PC-9 (cell line): ENCODE data around the gene MST1. TPM values are rescaled to one million over a fixed set of nuclear protein-coding genes. Genes with fewer than 3 reads are reported as not detected.

Experiments used
- BruUV-seq: library from RNA; stranded (reverse); fragments of 400-500 nt; replicated peaks from 2 replicates; lab custom pipeline; 2021; lab: Mats Ljungman, UMichigan
- CTCF ChIA-PET: fragments of 300-600 bp; sonication (Branson Sonifier 250); formaldehyde crosslinking; loops from one replicate; lab custom pipeline; 2022; ENCODE audit warnings: antibody characterized with exemption; lab: Charles Lee
- POLR2A ChIA-PET: fragments of 300-600 bp; sonication (Branson Sonifier 250); formaldehyde crosslinking; loops from one replicate; lab custom pipeline; 2022; ENCODE audit warnings: antibody characterized with exemption; ENCODE audit not compliant: unreplicated experiment; lab: Charles Lee
- DNase-seq, 2 experiments: peaks; one replicate each; pipeline versions ENCODE4 v3.0.0 to v3.0.0-alpha.2; 2015 to 2022; ENCODE audit warnings: mixed read lengths in 1 of 2
- H2AFZ ChIP-seq: fragments of 200-600 bp; sonication (generic); 2 replicates; pipeline ENCODE4 v1.8.1; 2017; ENCODE audit warnings: antibody characterized with exemption
- H3F3A ChIP-seq: fragments of 200-600 bp; sonication (generic); 2 replicates; pipeline ENCODE4 v1.8.1; 2017; ENCODE audit warnings: antibody characterized with exemption, mild to moderate bottlenecking, low read depth; ENCODE audit not compliant: insufficient read depth
- H3K27ac ChIP-seq: fragments of 200-600 bp; sonication (generic); 2 replicates; pipeline ENCODE4 v1.6.1; 2016; ENCODE audit warnings: mixed run types
- H3K27me3 ChIP-seq: fragments of 200-600 bp; sonication (generic); 2 replicates; pipeline ENCODE4 v1.6.1; 2016; ENCODE audit warnings: low read depth, mixed run types; ENCODE audit not compliant: insufficient read depth
- H3K36me3 ChIP-seq: fragments of 200-600 bp; sonication (generic); 2 replicates; pipeline ENCODE4 v1.6.1; 2016; ENCODE audit warnings: low read depth, mixed run types
- H3K4me1 ChIP-seq: fragments of 200-600 bp; sonication (generic); replicated peaks from 2 replicates; pipeline ENCODE4 v1.6.1; 2016; ENCODE audit warnings: mixed run types; ENCODE audit not compliant: insufficient read depth
- H3K4me2 ChIP-seq: fragments of 200-600 bp; sonication (generic); 2 replicates; pipeline ENCODE4 v1.6.1; 2017; ENCODE audit warnings: mixed run types
- H3K4me3 ChIP-seq: fragments of 200-600 bp; sonication (generic); 2 replicates; pipeline ENCODE4 v1.6.1; 2016; ENCODE audit warnings: mixed run types
- H3K79me2 ChIP-seq: fragments of 200-600 bp; sonication (generic); 2 replicates; pipeline ENCODE4 v1.6.1; 2017; ENCODE audit warnings: low read depth, mixed run types
- H3K9me2 ChIP-seq: fragments of 200-600 bp; sonication (generic); 2 replicates; pipeline ENCODE4 v1.8.1; 2017; ENCODE audit warnings: mild to moderate bottlenecking; ENCODE audit not compliant: insufficient read depth
- H3K9me3 ChIP-seq: fragments of 200-600 bp; sonication (generic); 2 replicates; pipeline ENCODE4 v1.8.1; 2016; ENCODE audit warnings: low read depth; ENCODE audit not compliant: insufficient read depth
- H4K20me1 ChIP-seq: fragments of 200-600 bp; sonication (generic); 2 replicates; pipeline ENCODE4 v1.8.1; 2017; ENCODE audit not compliant: insufficient read depth
- CTCF ChIP-seq: fragments of 200-600 bp; sonication (generic); conservative IDR thresholded peaks from 2 replicates; pipeline ENCODE4 v1.6.1; 2017; ENCODE audit warnings: mixed run types, antibody characterized with exemption, mild to moderate bottlenecking, moderate library complexity
- EZH2 ChIP-seq: fragments of 200-600 bp; sonication (generic); IDR thresholded peaks from 2 replicates; pipeline ENCODE4 v1.8.0; 2017; ENCODE audit warnings: antibody characterized with exemption, low read depth
- intact Hi-C: fragments of 100-400 bp; cut with micrococcal nuclease; formaldehyde crosslinking; loops from one replicate; pipeline ENCODE4 v1.10.0; 2022; ENCODE audit not compliant: unreplicated experiment
- total RNA-seq: library from RNA; stranded (reverse); gene quantifications from 2 replicates; pipeline ENCODE4 v1.2.3, GENCODE V29; 2021

MST1 gene
- total RNA-seq, 1 experiment from 2014 or later: 10.4 TPM

DNA sequence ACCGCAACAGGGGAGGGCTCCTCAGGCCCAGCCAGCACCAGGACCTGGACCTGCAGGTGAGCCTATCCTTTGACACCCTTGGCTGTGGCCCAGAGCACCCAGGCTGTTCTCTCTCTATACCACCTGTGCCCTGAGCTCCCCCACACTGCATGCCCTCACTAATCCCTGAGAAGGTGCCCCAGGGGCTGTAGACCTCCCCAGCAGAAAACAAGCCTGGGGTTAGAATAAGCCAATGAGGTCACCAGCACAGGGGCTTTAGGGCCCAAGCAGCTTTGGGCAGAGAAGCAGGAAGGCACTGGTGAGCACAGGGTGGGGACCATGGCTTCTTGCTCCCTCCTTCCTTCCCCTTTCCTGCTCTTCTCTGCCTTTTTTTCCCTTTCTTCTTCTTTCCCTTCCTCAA lies 25.4 kb downstream of the MST1 start:
- Histone ChIP-seq H4K20me1 (no peaks in the 10 kb centered on the region), H3K4me2 (no peak overlapping the region), H2AFZ (no peak overlapping the region), H3K79me2 (no peaks in the 10 kb centered on the region), H3K9me2 (no peaks in the 10 kb centered on the region), H3F3A (peaks cover 5% of the 10 kb centered on the region), H3K36me3 (no peaks in the 10 kb centered on the region), H3K9me3 (no peaks in the 10 kb centered on the region), H3K27me3 (no peaks in the 10 kb centered on the region), H3K27ac (no peak overlapping the region), H3K4me1 (peaks cover 7% of the 10 kb centered on the region), H3K4me3 (no peak overlapping the region)
- no TSS peak for BruUV-seq
- TF ChIP-seq EZH2 (no peak), CTCF (no peak)
- CTCF ChIA-PET: no interaction called here
- no peak for DNase-seq
- intact Hi-C loops: no loop called here
- POLR2A ChIA-PET: interaction anchor here (0.6 kb wide), 1 partner anchor 116 kb away, joined by 3 read pairs; no protein-coding TSS in a partner anchor

- no peaks in the 10 kb centered on the region for H3K4me1 ChIP-seq
- no peak overlapping the region for H3K4me3 ChIP-seq
- H3K79me2 ChIP-seq: no peaks in the 10 kb centered on the region
- ChIA-PET POLR2A (interaction anchor here (0.6 kb wide), 1 partner anchor 17 kb away, joined by 3 read pairs; no protein-coding TSS in a partner anchor), CTCF (interaction anchor here (0.7 kb wide), 1 partner anchor 140 kb away, joined by 5 read pairs; no protein-coding TSS in a partner anchor)
- H3K27me3 ChIP-seq: no peaks in the 10 kb centered on the region
- H3K9me2 ChIP-seq: no peaks in the 10 kb centered on the region
- H2AFZ ChIP-seq: no peak overlapping the region
- H3K4me2 ChIP-seq: no peak overlapping the region
- BruUV-seq: no TSS peak
- H4K20me1 ChIP-seq: no peaks in the 10 kb centered on the region
- no peak for TF ChIP-seq EZH2
- no peak for TF ChIP-seq CTCF
- no peaks in the 10 kb centered on the region for H3K36me3 ChIP-seq
- no peaks in the 10 kb centered on the region for H3F3A ChIP-seq
- no peaks in the 10 kb centered on the region for H3K9me3 ChIP-seq
- H3K27ac ChIP-seq: no peak overlapping the region
- intact Hi-C loops: no loop called here
- no peak for DNase-seq
Observed at GRCh38 chr3:49662720-49663413, 26.4 kb downstream of the MST1 start.

DNA sequence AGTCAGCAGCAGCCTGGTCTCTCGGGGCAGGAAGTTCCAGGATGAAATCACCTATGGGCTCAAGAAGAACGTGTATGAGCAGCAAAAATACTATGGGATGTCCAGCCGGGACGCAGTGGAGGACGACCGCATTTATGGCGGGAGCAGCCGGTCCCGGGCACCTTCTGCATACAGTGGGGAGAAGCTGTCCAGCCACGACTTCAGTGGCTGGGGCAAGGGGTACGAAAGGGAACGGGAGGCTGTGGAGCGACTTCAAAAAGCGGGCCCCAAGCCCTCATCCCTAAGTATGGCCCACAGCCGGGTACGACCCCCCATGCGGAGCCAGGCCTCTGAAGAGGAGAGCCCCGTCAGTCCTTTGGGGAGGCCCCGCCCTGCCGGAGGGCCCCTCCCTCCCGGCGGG lies 27.3 kb downstream of the MST1 start:
- no peak overlapping the region for H3K4me3 ChIP-seq
- H3K4me1 ChIP-seq: no peaks in the 10 kb centered on the region
- POLR2A ChIA-PET: no interaction called here
- no peaks in the 10 kb centered on the region for H3K36me3 ChIP-seq
- no peaks in the 10 kb centered on the region for H4K20me1 ChIP-seq
- H3K27me3 ChIP-seq: no peaks in the 10 kb centered on the region
- no peaks in the 10 kb centered on the region for H3K9me2 ChIP-seq
- no peaks in the 10 kb centered on the region for H3K9me3 ChIP-seq
- H3F3A ChIP-seq: no peaks in the 10 kb centered on the region
- intact Hi-C loops: no loop called here
- H3K79me2 ChIP-seq: no peaks in the 10 kb centered on the region
- no peak overlapping the region for H3K4me2 ChIP-seq
- TF ChIP-seq EZH2: no peak
- TF ChIP-seq CTCF: no peak
- no peak overlapping the region for H2AFZ ChIP-seq
- DNase-seq: no peak
- H3K27ac ChIP-seq: no peak overlapping the region
- CTCF ChIA-PET: interaction anchor here (0.7 kb wide), 1 partner anchor 139 kb away, joined by 5 read pairs; no protein-coding TSS in a partner anchor
- BruUV-seq: no TSS peak
